Frontal cortex (tissue), 4 donors: Measurements from ENCODE around the gene GNAO1. TPM values are rescaled to one million over a fixed set of nuclear protein-coding genes. Genes with fewer than 3 reads are reported as not detected.

ENCODE experiments used
- DNase-seq, 2 donors: peaks; one replicate each; pipeline ENCODE4 v3.0.0; 2012; ENCODE audit warnings: low spot score in 2 of 2
- FAIRE-seq: peaks from 2 replicates; lab custom pipeline; 2012; peaks lifted over from hg19 to GRCh38; lab: Jason Lieb, UNC
- total RNA-seq: library from RNA; depleted of rRNA; stranded (reverse); fragments of >200 nt; gene quantifications from one replicate; pipeline ENCODE4 v1.2.3, GENCODE V29; 2014
- donor health status: control.
- donor health status: control.
- donor health status: control.

Gene GNAO1
- total RNA-seq, 1 donor from 2014 or later: 54.2 TPM

GRCh38 chr16:56324406-56324805 is 133.1 kb downstream of the GNAO1 start:
- no peak for FAIRE-seq
- no peak for DNase-seq

- DNase-seq (no peak), FAIRE-seq (no peak)
Measured at GRCh38 chr16:56325956-56326355, 134.7 kb downstream of the GNAO1 start.

GRCh38 chr16:56327071-56327928 is 136.0 kb downstream of the GNAO1 start:
- no peak for DNase-seq
- FAIRE-seq: no peak

GRCh38 chr16:56327929-56328258 is 136.6 kb downstream of the GNAO1 start:
- FAIRE-seq (no peak), DNase-seq (no peak)

GRCh38 chr16:56328276-56329022 is 137.2 kb downstream of the GNAO1 start:
- DNase-seq: no peak
- no peak for FAIRE-seq

- no peak for FAIRE-seq
- DNase-seq: no peak
Measured at GRCh38 chr16:56329887-56330286, 138.6 kb downstream of the GNAO1 start.

- FAIRE-seq: no peak
- DNase-seq: no peak
Measured at GRCh38 chr16:56330476-56330875, 139.2 kb downstream of the GNAO1 start.

GRCh38 chr16:56331399-56331798 is 140.1 kb downstream of the GNAO1 start:
- no peak for FAIRE-seq

GRCh38 chr16:56331915-56332314 is 140.6 kb downstream of the GNAO1 start:
- no peak for DNase-seq
- FAIRE-seq: no peak

More at GRCh38 chr16:56331399-56331798, 140.1 kb downstream of the GNAO1 start:
- no peak for DNase-seq

- FAIRE-seq (no peak), DNase-seq (peak in 1 of 2 donors; percentile 68)
Measured at GRCh38 chr16:56332464-56333079, 141.3 kb downstream of the GNAO1 start.

GRCh38 chr16:56334761-56335160 is 143.5 kb downstream of the GNAO1 start:
- DNase-seq (no peak), FAIRE-seq (no peak)

- no peak for DNase-seq
- FAIRE-seq: no peak
Measured at GRCh38 chr16:56336071-56336688, 144.9 kb downstream of the GNAO1 start.

GRCh38 chr16:56336711-56337110 is 145.4 kb downstream of the GNAO1 start:
- DNase-seq (no peak), FAIRE-seq (no peak)

GRCh38 chr16:56337131-56337857 is 146.0 kb downstream of the GNAO1 start:
- FAIRE-seq (no peak), DNase-seq (no peak)

- FAIRE-seq: no peak
- DNase-seq: no peak
Measured at GRCh38 chr16:56337858-56338325, 146.6 kb downstream of the GNAO1 start.

- no peak for FAIRE-seq
- no peak for DNase-seq
Measured at GRCh38 chr16:56338566-56339318, 147.5 kb downstream of the GNAO1 start.

GRCh38 chr16:56339431-56340195 is 148.3 kb downstream of the GNAO1 start:
- DNase-seq (no peak), FAIRE-seq (no peak)

- no peak for DNase-seq
- FAIRE-seq: no peak
Measured at GRCh38 chr16:56340416-56340815, 149.1 kb downstream of the GNAO1 start.
